ENCODE measurements around the gene GRIK2. TPM values are rescaled to one million over a fixed set of nuclear protein-coding genes. Genes with fewer than 3 reads are reported as not detected.

The GRIK2 gene
- total and polyA plus RNA-seq, 11 donors = 0.33 to 7.0 (median 3.9) TPM

GRCh38 chr6:101490857-101491256, 97.3 kb downstream of the GRIK2 start:
- H3K27ac ChIP-seq = no peak overlapping the region
- no peaks in the 10 kb centered on the region for H3K4me1 ChIP-seq
- no peaks in the 10 kb centered on the region for H3K27me3 ChIP-seq
- no peaks in the 10 kb centered on the region for H3K9me3 ChIP-seq
- no peak for TF ChIP-seq POLR2A (IDR thresholded peaks at IDR 0.05)
- TF ChIP-seq, protein P1, sequence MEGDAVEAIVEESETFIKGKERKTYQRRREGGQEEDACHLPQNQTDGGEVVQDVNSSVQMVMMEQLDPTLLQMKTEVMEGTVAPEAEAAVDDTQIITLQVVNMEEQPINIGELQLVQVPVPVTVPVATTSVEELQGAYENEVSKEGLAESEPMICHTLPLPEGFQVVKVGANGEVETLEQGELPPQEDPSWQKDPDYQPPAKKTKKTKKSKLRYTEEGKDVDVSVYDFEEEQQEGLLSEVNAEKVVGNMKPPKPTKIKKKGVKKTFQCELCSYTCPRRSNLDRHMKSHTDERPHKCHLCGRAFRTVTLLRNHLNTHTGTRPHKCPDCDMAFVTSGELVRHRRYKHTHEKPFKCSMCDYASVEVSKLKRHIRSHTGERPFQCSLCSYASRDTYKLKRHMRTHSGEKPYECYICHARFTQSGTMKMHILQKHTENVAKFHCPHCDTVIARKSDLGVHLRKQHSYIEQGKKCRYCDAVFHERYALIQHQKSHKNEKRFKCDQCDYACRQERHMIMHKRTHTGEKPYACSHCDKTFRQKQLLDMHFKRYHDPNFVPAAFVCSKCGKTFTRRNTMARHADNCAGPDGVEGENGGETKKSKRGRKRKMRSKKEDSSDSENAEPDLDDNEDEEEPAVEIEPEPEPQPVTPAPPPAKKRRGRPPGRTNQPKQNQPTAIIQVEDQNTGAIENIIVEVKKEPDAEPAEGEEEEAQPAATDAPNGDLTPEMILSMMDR (IDR thresholded peaks at IDR 0.05) = no peak
- no peak for ATAC-seq
- DNase-seq = no peak
- H3K36me3 ChIP-seq = no peaks in the 10 kb centered on the region
- intact Hi-C loops (cut with DNase I) = no loop called here
- H3K4me3 ChIP-seq = no peak overlapping the region
- 52 to 83% (median 81%) methylated on average over 3 of the region's 3 CpGs for WGBS, 4 donors

DNA sequence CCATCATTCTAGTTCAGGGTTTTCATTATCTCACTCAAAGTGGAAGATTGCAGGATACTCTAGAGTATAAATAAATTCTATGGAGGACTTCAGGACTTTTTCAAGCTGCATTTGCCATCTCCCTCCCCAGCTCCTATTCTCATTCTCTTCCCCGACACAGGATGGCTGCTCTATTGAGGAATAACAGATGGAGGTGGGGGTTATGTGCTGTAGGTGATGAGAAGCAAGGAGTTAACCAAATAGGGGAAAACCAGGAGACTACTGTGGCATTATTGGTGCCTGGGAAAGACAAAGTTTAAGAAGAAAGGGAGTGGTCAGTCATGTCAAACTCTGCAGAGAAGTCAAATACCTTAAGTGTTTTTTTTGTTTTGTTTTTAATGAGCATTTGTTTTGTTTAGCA, 109.3 kb downstream of the GRIK2 start:
- H3K36me3 ChIP-seq = no peaks in the 10 kb centered on the region
- no peak for TF ChIP-seq POLR2A (IDR thresholded peaks at IDR 0.05)
- TF ChIP-seq, protein P1 (IDR thresholded peaks at IDR 0.05) = no peak
- H3K27me3 ChIP-seq = no peaks in the 10 kb centered on the region
- WGBS, 4 donors = 45 to 68% (median 54%) methylated on average over 1 of the region's 1 CpG
- H3K27ac ChIP-seq = no peak overlapping the region
- no peak for DNase-seq
- intact Hi-C loops (cut with DNase I) = no loop called here
- no peaks in the 10 kb centered on the region for H3K9me3 ChIP-seq
- no peak for ATAC-seq
- no peak overlapping the region for H3K4me3 ChIP-seq
- H3K4me1 ChIP-seq = no peaks in the 10 kb centered on the region

GRCh38 chr6:101509536-101509935, 116.0 kb downstream of the GRIK2 start:
- DNase-seq (no peak), ATAC-seq (no peak)
- Histone ChIP-seq H3K9me3 (no peaks in the 10 kb centered on the region), H3K4me1 (no peaks in the 10 kb centered on the region), H3K27me3 (no peaks in the 10 kb centered on the region), H3K36me3 (no peaks in the 10 kb centered on the region), H3K27ac (no peak overlapping the region), H3K4me3 (no peak overlapping the region)
- intact Hi-C loops (cut with DNase I) = no loop called here
- no peak for TF ChIP-seq POLR2A (IDR thresholded peaks at IDR 0.05)
- TF ChIP-seq, protein P1 (IDR thresholded peaks at IDR 0.05) = no peak

DNA sequence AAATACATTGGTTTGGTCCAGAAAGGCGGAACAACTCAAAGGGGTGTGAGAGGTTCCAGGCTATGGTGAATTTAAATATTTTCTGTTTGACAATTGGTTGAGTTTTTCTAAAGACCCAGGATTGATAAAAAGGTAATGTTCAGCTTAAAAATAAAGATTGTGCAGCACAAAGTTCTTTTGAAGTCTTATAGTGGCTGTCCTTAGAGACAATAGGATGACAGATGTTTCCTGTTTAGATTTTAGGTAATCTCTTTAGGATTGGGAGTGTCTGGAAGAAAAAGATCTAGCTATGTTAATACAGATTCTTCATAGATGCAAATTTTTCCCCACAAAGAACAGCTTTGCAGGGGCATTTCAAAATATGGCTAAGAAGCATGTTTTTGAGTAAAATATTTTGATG, 119.7 kb downstream of the GRIK2 start:
- Histone ChIP-seq H3K4me3 (no peak overlapping the region), H3K4me1 (no peaks in the 10 kb centered on the region), H3K36me3 (no peaks in the 10 kb centered on the region), H3K27ac (no peak overlapping the region), H3K27me3 (no peaks in the 10 kb centered on the region), H3K9me3 (no peaks in the 10 kb centered on the region)
- WGBS, 4 donors = 72 to 92% (median 85%) methylated on average over 1 of the region's 1 CpG
- ATAC-seq = no peak
- intact Hi-C loops (cut with DNase I) = no loop called here
- TF ChIP-seq, protein P1 (IDR thresholded peaks at IDR 0.05) = no peak
- TF ChIP-seq POLR2A (IDR thresholded peaks at IDR 0.05) = no peak
- no peak for DNase-seq

All from heart left ventricle (tissue), 16 donors.